Measurements from ENCODE around the gene ITPK1.

ITPK1 gene

DNA sequence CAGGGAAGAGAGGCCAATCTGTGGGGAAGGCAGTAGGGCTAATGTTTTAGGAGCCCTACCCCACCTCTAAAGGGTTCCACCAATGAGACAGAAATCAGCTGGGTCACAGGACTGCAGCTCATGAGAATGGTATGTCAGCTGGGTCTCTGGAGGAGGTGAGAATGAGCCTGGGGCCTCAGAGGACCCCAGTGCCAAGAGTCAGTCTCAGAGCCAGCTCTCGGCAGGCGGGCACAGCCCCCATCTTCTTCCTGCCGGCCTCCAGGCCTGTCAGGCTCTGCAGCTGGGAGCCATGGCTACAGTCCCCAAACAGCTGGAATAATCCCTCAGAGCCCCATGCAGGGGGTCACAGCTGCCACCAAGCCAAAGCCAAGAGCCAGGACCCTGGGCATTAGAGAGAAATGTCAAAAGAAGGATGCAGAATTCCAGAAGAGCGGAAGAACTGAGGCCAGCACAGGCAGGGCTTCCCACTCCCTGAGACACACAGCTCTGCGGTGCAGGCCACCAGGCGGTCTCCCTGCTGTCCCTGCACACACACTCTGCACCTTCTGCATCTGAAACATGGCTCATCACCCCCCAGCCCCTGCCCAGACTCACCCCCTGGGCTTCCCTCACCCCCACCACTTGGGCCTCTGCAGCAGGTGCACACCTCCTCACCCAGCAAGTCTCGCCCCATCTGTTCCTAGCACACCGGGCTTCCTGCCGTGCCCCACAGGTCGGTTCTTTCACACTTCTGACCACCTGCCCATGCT lies 26.0 kb downstream of the ITPK1 start:
- TF ChIP-seq PAX5 (IDR thresholded peaks at IDR 0.05; ENCODE audit: insufficient read depth, low read length, severe bottlenecking) (no peak), POU2F2 (IDR thresholded peaks at IDR 0.05; ENCODE audit: low read depth, low read length) (no peak), TAF1 (IDR thresholded peaks at IDR 0.05; ENCODE audit: low read depth, low read length) (no peak), POLR2AphosphoS5 (IDR thresholded peaks at IDR 0.05; ENCODE audit: low read depth, low read length) (no peak), SPI1 (IDR thresholded peaks at IDR 0.05; ENCODE audit: low read depth, low read length) (no peak), POLR2A (IDR thresholded peaks at IDR 0.05; ENCODE audit: low read depth, low read length) (no peak)
- DNase-seq (ENCODE audit: insufficient read length, low spot score) (no peak), FAIRE-seq (no peak)

DNA sequence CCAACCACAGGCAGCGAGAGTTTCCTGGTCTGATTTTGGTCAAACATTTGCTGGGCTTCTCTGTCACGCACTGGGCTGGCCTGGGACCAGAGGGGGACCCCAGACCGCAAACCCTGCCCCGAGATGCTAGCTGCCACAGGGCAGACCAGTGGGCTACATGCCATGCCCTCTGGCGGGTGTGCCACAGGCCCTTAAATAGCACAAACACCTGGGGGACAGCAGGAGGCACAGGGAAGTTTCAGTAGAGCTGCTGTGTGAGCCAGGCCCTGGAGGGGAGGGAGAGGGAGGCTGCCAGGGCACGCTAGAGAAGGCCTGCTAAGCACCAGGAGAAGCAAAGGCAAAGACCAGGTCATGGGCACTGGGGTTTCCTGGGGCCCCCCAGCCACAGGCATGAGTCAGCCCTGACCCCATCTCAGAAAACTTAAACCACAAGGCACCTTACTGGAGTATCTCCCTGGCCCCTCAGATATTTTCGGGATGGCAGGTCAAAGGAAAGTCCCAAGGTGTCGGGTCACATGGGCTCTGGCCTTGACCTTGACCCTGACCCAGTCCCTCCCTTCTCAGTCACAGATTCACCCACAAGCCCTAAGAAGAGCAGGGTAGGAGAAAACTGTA lies 29.2 kb downstream of the ITPK1 start:
- FAIRE-seq: peak; percentile 9
- no peak for DNase-seq (ENCODE audit: insufficient read length, low spot score)
- TF ChIP-seq POLR2A (IDR thresholded peaks at IDR 0.05; ENCODE audit: low read depth, low read length) (no peak), PAX5 (IDR thresholded peaks at IDR 0.05; ENCODE audit: insufficient read depth, low read length, severe bottlenecking) (no peak), TAF1 (IDR thresholded peaks at IDR 0.05; ENCODE audit: low read depth, low read length) (no peak), POU2F2 (IDR thresholded peaks at IDR 0.05; ENCODE audit: low read depth, low read length) (no peak), POLR2AphosphoS5 (IDR thresholded peaks at IDR 0.05; ENCODE audit: low read depth, low read length) (no peak), SPI1 (IDR thresholded peaks at IDR 0.05; ENCODE audit: low read depth, low read length) (no peak)

DNA sequence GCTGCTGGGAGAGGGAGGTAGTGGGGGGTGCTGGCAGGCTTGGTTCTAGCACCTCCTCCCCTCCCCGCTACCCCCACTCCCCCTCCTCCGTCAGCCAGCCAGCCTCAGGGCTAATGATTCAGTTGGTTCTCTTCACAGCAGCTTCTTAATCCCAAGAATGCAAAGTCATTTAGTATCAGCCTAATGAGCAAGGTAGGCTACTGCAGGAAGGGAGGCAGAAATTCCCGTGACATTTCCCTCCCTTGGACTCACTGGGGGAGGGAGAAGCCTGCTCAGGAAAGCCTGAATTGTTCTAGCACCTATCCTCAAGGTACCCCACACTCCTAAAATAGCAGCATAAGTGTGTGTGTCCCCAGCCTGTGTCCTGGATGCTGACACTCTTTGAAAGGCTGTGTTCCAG lies 29.8 kb downstream of the ITPK1 start:
- no peak for DNase-seq (ENCODE audit: insufficient read length, low spot score)
- FAIRE-seq: no peak
- no peak for TF ChIP-seq SPI1 (IDR thresholded peaks at IDR 0.05; ENCODE audit: low read depth, low read length)
- TF ChIP-seq PAX5 (IDR thresholded peaks at IDR 0.05; ENCODE audit: insufficient read depth, low read length, severe bottlenecking): no peak

DNA sequence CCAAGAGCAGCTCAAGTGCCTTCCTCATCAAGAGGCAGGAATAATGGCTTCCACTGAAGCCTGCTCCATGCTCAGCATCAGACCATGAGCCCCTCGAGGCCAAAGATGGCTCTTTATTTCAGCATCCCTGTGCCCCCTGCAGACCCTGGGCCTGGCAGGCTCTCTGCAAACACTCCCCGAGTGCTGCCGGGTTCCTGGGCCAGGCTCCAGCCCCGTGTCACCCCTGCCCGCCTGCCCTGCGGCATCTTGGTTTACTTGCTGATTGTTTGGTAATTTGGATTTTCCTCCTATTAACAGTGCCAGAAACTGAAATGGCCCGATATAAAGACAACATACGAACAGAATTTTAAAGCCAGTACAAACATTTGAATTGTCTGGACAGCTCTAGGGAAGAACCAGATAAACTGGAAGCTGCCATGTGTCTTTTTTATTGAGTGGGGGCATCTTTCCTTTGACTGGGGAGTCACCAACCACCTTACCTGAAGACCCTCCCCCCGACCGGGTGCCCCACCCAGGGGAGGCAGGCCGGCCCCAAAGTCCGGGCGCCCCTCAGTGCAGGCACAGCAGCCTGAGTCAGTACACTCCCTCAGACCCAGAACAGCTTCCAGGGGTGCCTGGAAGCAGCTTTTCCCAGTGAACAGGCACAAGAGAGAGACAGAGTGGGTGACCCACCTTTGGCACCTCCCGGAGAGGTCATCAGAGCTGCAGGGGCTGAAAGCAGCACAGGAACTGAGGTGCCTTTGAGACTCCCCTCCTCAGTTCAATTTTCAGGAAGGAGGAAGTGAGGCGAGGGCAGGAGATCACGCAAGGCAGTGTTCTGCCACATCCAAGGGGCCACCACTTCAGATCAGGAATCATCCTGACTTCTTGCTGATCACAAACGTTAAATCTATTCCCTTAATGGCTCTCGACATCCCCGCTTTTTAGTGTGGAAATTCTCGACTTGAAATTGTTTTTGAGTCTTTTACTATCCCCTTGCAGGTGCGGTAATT lies 30.6 kb downstream of the ITPK1 start:
- TF ChIP-seq POU2F2 (IDR thresholded peaks at IDR 0.05; ENCODE audit: low read depth, low read length): no peak
- no peak for TF ChIP-seq TAF1 (IDR thresholded peaks at IDR 0.05; ENCODE audit: low read depth, low read length)
- TF ChIP-seq POLR2A (IDR thresholded peaks at IDR 0.05; ENCODE audit: low read depth, low read length): no peak
- no peak for TF ChIP-seq POLR2AphosphoS5 (IDR thresholded peaks at IDR 0.05; ENCODE audit: low read depth, low read length)
- no peak for TF ChIP-seq SPI1 (IDR thresholded peaks at IDR 0.05; ENCODE audit: low read depth, low read length)
- TF ChIP-seq PAX5 (IDR thresholded peaks at IDR 0.05; ENCODE audit: insufficient read depth, low read length, severe bottlenecking): no peak
- no peak for DNase-seq (ENCODE audit: insufficient read length, low spot score)
- FAIRE-seq: no peak

DNA sequence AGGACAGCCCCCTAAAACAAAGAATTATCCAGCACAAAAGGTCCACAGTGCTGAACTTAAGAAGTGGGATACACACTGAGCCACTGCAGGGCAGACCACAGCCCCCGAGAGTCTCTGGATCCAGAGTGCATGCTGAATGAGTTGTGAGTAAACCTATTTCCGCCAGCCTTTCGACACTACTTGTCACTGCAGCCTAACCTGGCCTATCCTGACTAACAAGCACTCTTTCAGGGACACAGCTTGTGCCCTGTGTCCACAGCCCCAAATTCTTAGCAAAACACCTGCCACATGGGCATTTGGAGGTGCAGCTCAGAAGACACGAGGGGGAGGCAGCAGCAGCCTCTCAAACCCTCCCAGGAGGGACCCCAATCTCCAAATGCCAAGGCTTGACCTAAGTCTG lies 31.3 kb downstream of the ITPK1 start:
- no peak for FAIRE-seq
- TF ChIP-seq SPI1 (IDR thresholded peaks at IDR 0.05; ENCODE audit: low read depth, low read length) (no peak), PAX5 (IDR thresholded peaks at IDR 0.05; ENCODE audit: insufficient read depth, low read length, severe bottlenecking) (no peak), POLR2A (IDR thresholded peaks at IDR 0.05; ENCODE audit: low read depth, low read length) (no peak), POLR2AphosphoS5 (IDR thresholded peaks at IDR 0.05; ENCODE audit: low read depth, low read length) (no peak), POU2F2 (IDR thresholded peaks at IDR 0.05; ENCODE audit: low read depth, low read length) (no peak), TAF1 (IDR thresholded peaks at IDR 0.05; ENCODE audit: low read depth, low read length) (no peak)

DNA sequence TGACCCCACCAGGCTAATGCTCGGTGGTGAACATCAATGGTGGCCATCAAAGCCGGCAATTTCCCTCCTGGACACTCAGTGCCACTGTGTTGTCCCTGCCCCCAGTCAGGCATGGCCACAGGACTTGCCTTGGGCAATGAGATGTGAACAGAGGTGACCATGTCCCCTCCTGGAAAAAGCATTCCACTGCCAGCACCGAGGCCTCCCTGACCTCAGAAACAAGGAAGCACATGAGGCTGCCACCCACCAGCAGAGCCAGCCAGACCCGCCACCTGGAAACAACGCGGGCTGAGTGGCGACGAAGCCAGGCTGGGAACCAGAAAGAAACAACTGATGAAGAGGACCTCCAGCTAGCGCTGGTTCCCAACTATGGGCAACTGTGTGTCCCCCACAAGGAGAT lies 31.8 kb downstream of the ITPK1 start:
- DNase-seq (ENCODE audit: insufficient read length, low spot score) (no peak), FAIRE-seq (no peak)
- TF ChIP-seq TAF1 (IDR thresholded peaks at IDR 0.05; ENCODE audit: low read depth, low read length) (no peak), POU2F2 (IDR thresholded peaks at IDR 0.05; ENCODE audit: low read depth, low read length) (no peak), SPI1 (IDR thresholded peaks at IDR 0.05; ENCODE audit: low read depth, low read length) (no peak), PAX5 (IDR thresholded peaks at IDR 0.05; ENCODE audit: insufficient read depth, low read length, severe bottlenecking) (no peak), POLR2AphosphoS5 (IDR thresholded peaks at IDR 0.05; ENCODE audit: low read depth, low read length) (no peak), POLR2A (IDR thresholded peaks at IDR 0.05; ENCODE audit: low read depth, low read length) (no peak)

More for the DNA sequence above, 31.3 kb downstream of the ITPK1 start:
- no peak for DNase-seq (ENCODE audit: insufficient read length, low spot score)

DNA sequence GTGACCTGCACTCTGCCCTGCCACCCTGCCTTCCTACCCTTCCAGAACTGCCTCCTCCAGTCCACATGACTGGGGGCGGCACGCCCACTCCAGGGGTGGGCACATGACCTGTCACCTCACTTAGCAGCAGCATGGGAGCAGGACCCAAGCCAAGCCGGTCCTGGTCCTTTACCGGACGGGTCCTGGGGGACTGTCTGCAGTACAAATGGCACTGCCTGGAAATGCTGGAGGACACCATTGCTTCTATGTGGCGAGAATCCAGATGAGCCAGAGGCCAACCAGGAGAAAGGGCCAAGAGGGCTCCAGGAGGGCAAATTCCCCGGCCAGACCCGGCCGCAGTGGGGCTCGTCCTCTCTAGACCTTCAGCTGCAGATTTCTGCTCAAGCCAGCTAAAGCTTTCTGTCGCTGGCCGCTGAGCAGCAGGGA lies 33.1 kb downstream of the ITPK1 start:
- FAIRE-seq: peak; percentile 79
- no peak for DNase-seq (ENCODE audit: insufficient read length, low spot score)

DNA sequence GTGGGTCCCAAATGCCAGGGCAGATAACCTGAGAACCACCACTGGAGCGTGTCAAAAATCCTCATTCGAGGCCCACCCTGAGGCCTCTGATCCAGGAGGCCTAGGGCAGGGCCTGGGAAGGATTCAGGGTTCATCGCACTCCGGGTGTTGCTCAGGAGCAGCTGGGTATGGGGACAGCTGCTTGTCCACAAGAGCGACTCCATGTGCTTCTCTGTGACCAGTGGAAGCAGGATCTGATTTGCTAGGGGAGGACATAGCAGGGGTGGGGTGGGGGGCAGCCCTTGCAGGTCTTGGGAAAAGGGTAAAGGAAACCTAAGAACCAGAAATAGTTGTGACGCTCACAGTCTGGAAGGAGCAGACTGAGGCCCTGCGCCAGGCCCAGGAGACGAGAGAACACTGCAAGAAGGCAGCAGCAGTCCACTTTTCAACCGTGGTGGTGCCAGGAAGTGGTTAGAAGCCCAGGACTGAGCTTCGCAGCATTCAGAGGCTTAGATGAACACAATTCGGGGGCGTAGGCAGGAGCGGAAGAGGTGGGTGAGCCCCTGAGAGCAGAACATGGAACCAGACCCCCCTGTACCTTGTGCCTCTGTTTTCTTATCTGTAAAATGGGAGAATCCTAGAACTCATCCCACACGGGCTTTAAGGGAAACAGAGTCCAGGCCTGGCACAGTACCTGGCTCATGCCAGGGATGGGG lies 33.7 kb downstream of the ITPK1 start:
- DNase-seq (ENCODE audit: insufficient read length, low spot score): peak; percentile 60
- FAIRE-seq: peak; percentile 82
- TF ChIP-seq POLR2AphosphoS5 (IDR thresholded peaks at IDR 0.05; ENCODE audit: low read depth, low read length) (0 out of 2 replicates have a peak, but pooled peaks have one; percentile 42), TAF1 (IDR thresholded peaks at IDR 0.05; ENCODE audit: low read depth, low read length) (no peak), PAX5 (IDR thresholded peaks at IDR 0.05; ENCODE audit: insufficient read depth, low read length, severe bottlenecking) (no peak), POLR2A (IDR thresholded peaks at IDR 0.05; ENCODE audit: low read depth, low read length) (peak; percentile 44; the same call in 1 of the 2 replicates), SPI1 (IDR thresholded peaks at IDR 0.05; ENCODE audit: low read depth, low read length) (peak; percentile 14; the same call in 1 of the 2 replicates), POU2F2 (IDR thresholded peaks at IDR 0.05; ENCODE audit: low read depth, low read length) (no peak; the same call in 1 of the 2 replicates)

More for the DNA sequence above, 33.1 kb downstream of the ITPK1 start:
- TF ChIP-seq PAX5 (IDR thresholded peaks at IDR 0.05; ENCODE audit: insufficient read depth, low read length, severe bottlenecking): no peak
- TF ChIP-seq POU2F2 (IDR thresholded peaks at IDR 0.05; ENCODE audit: low read depth, low read length): no peak
- no peak for TF ChIP-seq POLR2A (IDR thresholded peaks at IDR 0.05; ENCODE audit: low read depth, low read length)
- TF ChIP-seq POLR2AphosphoS5 (IDR thresholded peaks at IDR 0.05; ENCODE audit: low read depth, low read length): no peak
- no peak for TF ChIP-seq SPI1 (IDR thresholded peaks at IDR 0.05; ENCODE audit: low read depth, low read length)
- no peak for TF ChIP-seq TAF1 (IDR thresholded peaks at IDR 0.05; ENCODE audit: low read depth, low read length)
